Endothelial cell of umbilical vein (primary cell): ENCODE results near the gene CLASRP. TPM values are rescaled to one million over a fixed set of nuclear protein-coding genes. Genes with fewer than 3 reads are reported as not detected.

Experiments
- BruUV-seq: library from RNA; stranded (reverse); fragments of 400-500 nt; replicated peaks from 2 replicates; lab custom pipeline; 2021; lab: Mats Ljungman, UMichigan
- CTCF ChIA-PET: fragments of 300-600, 350-600 bp; sonication (Branson Sonifier 250); formaldehyde crosslinking; loops from one replicate; lab custom pipeline; 2021; ENCODE audit warnings: antibody characterized with exemption, inconsistent platforms; lab: Charles Lee
- POLR2A ChIA-PET: fragments of 300-600, 350-600 bp; sonication (Branson Sonifier 250); formaldehyde crosslinking; loops from one replicate; lab custom pipeline; 2021; ENCODE audit warnings: antibody characterized with exemption, inconsistent platforms; lab: Charles Lee
- DNase-seq: peaks from one replicate; pipeline ENCODE4 v3.0.0-alpha.2; 2011; ENCODE audit warnings: low read depth, low spot score
- FAIRE-seq: peaks from 2 replicates; lab custom pipeline; 2011; peaks lifted over from hg19 to GRCh38; lab: Jason Lieb, UNC
- H2AFZ ChIP-seq: 2 replicates; pipeline ENCODE4 v1.6.0; 2012; ENCODE audit warnings: low read depth, low read length, control low read depth, inconsistent platforms
- H3K27ac ChIP-seq: 2 replicates; pipeline ENCODE4 v1.5.1; 2011; ENCODE audit warnings: low read depth, mild to moderate bottlenecking, control low read depth, low read length, moderate library complexity; ENCODE audit not compliant: insufficient read depth
- H3K27me3 ChIP-seq, 2 experiments: 2 replicates each; pipeline versions ENCODE4 v1.6.0 to v1.6.1; 2011; ENCODE audit warnings: low read length in 2 of 2, mixed read lengths in 1 of 2; ENCODE audit not compliant: control insufficient read depth in 2 of 2, insufficient read depth in 2 of 2
- H3K36me3 ChIP-seq, 2 experiments: 2 replicates in 1 of 2; 3 replicates in 1 of 2; pipeline ENCODE4 v1.5.1; 2011; ENCODE audit warnings: low read length in 2 of 2, mild to moderate bottlenecking in 1 of 2, moderate library complexity in 1 of 2; ENCODE audit not compliant: control insufficient read depth in 2 of 2, insufficient read depth in 2 of 2; ENCODE audit errors: extremely low read depth in 1 of 2
- H3K4me1 ChIP-seq: 3 replicates; pipeline ENCODE4 v1.5.1; 2011; ENCODE audit warnings: mild to moderate bottlenecking, low read length; ENCODE audit not compliant: control insufficient read depth, insufficient read depth; ENCODE audit errors: extremely low read depth
- H3K4me2 ChIP-seq: 2 replicates; pipeline ENCODE4 v1.6.1; 2011; ENCODE audit warnings: low read length, control low read depth, mixed read lengths; ENCODE audit not compliant: insufficient read depth
- H3K4me3 ChIP-seq, 3 experiments: fragments of 200-600 bp in 1 of 3; sonication (generic), shearing (Covaris generic) in 1 of 3; replicated peaks in 1 of 3; 2 replicates each; pipeline ENCODE4 v1.5.1; 2011 to 2016; ENCODE audit warnings: control low read depth in 3 of 3, low read length in 3 of 3, mild to moderate bottlenecking in 2 of 3, inconsistent platforms in 1 of 3, low read depth in 1 of 3, moderate library complexity in 1 of 3; ENCODE audit not compliant: insufficient read depth in 1 of 3
- H3K79me2 ChIP-seq: 2 replicates; pipeline ENCODE4 v1.6.0; 2012; ENCODE audit warnings: low read length, inconsistent platforms; ENCODE audit not compliant: control insufficient read depth, insufficient read depth
- H3K9ac ChIP-seq: replicated peaks from 2 replicates; pipeline ENCODE3; 2011; ENCODE audit warnings: low read length, control low read depth; ENCODE audit not compliant: insufficient read depth; ENCODE audit errors: extremely low read depth
- H3K9me1 ChIP-seq: replicated peaks from 3 replicates; pipeline ENCODE4 v1.6.0; 2011; ENCODE audit warnings: mild to moderate bottlenecking, low read length; ENCODE audit not compliant: control insufficient read depth, insufficient read depth; ENCODE audit errors: extremely low read depth
- H3K9me3 ChIP-seq: replicated peaks from 2 replicates; pipeline ENCODE4 v1.5.1; 2012; ENCODE audit warnings: low read length, inconsistent platforms; ENCODE audit not compliant: control insufficient read depth, insufficient read depth
- H4K20me1 ChIP-seq: replicated peaks from 2 replicates; pipeline ENCODE3; 2011; ENCODE audit warnings: mild to moderate bottlenecking, low read length; ENCODE audit not compliant: control insufficient read depth, insufficient read depth; ENCODE audit errors: extremely low read depth
- EZH2 ChIP-seq: IDR thresholded peaks from 2 replicates; pipeline ENCODE4 v1.6.1; 2012; ENCODE audit warnings: borderline replicate concordance, low read depth, mild to moderate bottlenecking, moderate library complexity, low read length, inconsistent platforms; ENCODE audit not compliant: severe bottlenecking
- FOS ChIP-seq: IDR thresholded peaks from 2 replicates; pipeline ENCODE4 v1.6.1; 2011; ENCODE audit warnings: mild to moderate bottlenecking, low read length, moderate library complexity, borderline replicate concordance; ENCODE audit not compliant: insufficient read depth
- GATA2 ChIP-seq: IDR thresholded peaks from 2 replicates; pipeline ENCODE4 v1.7.0; 2011; ENCODE audit warnings: low read depth, mild to moderate bottlenecking, moderate library complexity, mixed read lengths, low read length; ENCODE audit not compliant: insufficient read length, insufficient read depth
- JUN ChIP-seq: IDR thresholded peaks from 2 replicates; pipeline ENCODE4 v1.6.1; 2011; ENCODE audit warnings: borderline replicate concordance, low read depth; ENCODE audit not compliant: insufficient read length, insufficient read depth
- MYC ChIP-seq: IDR thresholded peaks from one replicate; pipeline ENCODE4 v1.6.1; 2011; ENCODE audit warnings: mild to moderate bottlenecking, low read depth, low read length
- POLR2A ChIP-seq: IDR thresholded peaks from 2 replicates; pipeline ENCODE4 v1.6.1; 2012; ENCODE audit warnings: low read depth, mild to moderate bottlenecking, control low read depth, low read length
- POLR2AphosphoS5 ChIP-seq: IDR thresholded peaks from 2 replicates; pipeline ENCODE4 v1.6.1; 2012; ENCODE audit warnings: low read depth, mild to moderate bottlenecking, control low read depth, low read length, moderate library complexity; ENCODE audit not compliant: insufficient read depth
- dilution Hi-C: fragments of 300-500 bp; cut with MboI; formaldehyde crosslinking; loops from one replicate; pipeline ENCODE4 v1.15.0; 2019; ENCODE audit warnings: low sequenced_read_pairs; ENCODE audit not compliant: extremely low pct_ligation_motif_present
- intact Hi-C: fragments of 100-400 bp; cut with micrococcal nuclease; formaldehyde crosslinking; loops from one replicate; pipeline ENCODE4 v1.10.0; 2022
- polyA plus RNA-seq, 4 experiments: library from polyadenylated mRNA; depleted of rRNA in 3 of 4; stranded (reverse) in 3 of 4; unstranded in 1 of 4; fragments of >200 nt; gene quantifications; 2 replicates each; pipeline versions ENCODE4 v1.2.1 to v1.2.3, GENCODE V29; 2011 to 2012; ENCODE audit warnings: missing spikeins in 1 of 4
- total RNA-seq: library from RNA; stranded (reverse); gene quantifications from 2 replicates; pipeline ENCODE4 v1.2.3, GENCODE V29; 2021
- TF ChIP-seq, protein P1 (sequence below), 2 donors: IDR thresholded peaks; 1 replicate in 1 of 2; 2 replicates in 1 of 2; pipeline ENCODE4 v1.5.1; 2011; ENCODE audit warnings: low read length in 2 of 2, mild to moderate bottlenecking in 2 of 2, moderate library complexity in 2 of 2, control low read depth in 1 of 2, inconsistent platforms in 1 of 2, low read depth in 1 of 2; ENCODE audit not compliant: insufficient read depth in 1 of 2; ENCODE audit errors: extremely low read depth in 1 of 2
- TF ChIP-seq, protein P2 (sequence below): IDR thresholded peaks from 2 replicates; pipeline ENCODE4 v1.6.1; 2011; ENCODE audit not compliant: insufficient read depth, insufficient read length

Gene CLASRP
- total and polyA plus RNA-seq, 2 donors (not counting 3 experiments of a cell fraction or from before 2014, with no cell fraction given): 40.7 to 70.7 TPM

DNA sequence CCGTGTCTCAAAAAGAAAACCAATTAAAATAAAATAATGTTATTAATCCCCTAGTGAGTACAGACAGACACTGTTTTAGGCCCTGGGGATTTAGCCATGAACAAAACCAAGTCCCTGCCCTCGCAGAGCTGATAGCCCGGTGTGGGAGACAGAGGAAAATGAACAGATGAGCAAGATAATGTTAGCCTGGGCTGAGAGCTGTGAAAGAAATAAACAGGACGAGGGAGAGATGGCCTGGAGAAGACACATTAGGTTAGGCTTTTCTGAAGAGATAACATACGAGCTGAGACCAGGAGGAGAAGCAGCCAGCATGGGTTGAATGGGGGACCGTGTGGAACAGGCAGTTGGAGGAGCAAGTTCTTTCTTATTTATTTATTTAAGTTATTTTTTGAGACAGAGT lies 28.5 kb upstream of the CLASRP start:
- no peaks in the 10 kb centered on the region for H3K4me1 ChIP-seq
- CTCF ChIA-PET: no interaction called here

More for the DNA sequence above, 28.5 kb upstream of the CLASRP start:
- Histone ChIP-seq H3K4me3 (no peak overlapping the region), H3K36me3 (peaks cover 0 to 10% of the 10 kb centered on the region in 2 experiments), H3K4me2 (no peak overlapping the region), H3K9ac (no peak overlapping the region), H4K20me1 (no peaks in the 10 kb centered on the region), H3K27ac (no peak overlapping the region), H3K9me3 (no peaks in the 10 kb centered on the region), H3K79me2 (no peaks in the 10 kb centered on the region), H2AFZ (no peak overlapping the region), H3K27me3 (no peaks in the 10 kb centered on the region), H3K9me1 (no peaks in the 10 kb centered on the region)
- FAIRE-seq (no peak), DNase-seq (no peak)
- no TSS peak for BruUV-seq
- POLR2A ChIA-PET: no interaction called here
- dilution Hi-C loops (no loop called here), intact Hi-C loops (no loop called here)
- TF ChIP-seq EZH2 (no peak), FOS (no peak), JUN (no peak), POLR2A (no peak), POLR2AphosphoS5 (no peak), GATA2 (no peak), MYC (no peak)
- TF ChIP-seq, protein P1, sequence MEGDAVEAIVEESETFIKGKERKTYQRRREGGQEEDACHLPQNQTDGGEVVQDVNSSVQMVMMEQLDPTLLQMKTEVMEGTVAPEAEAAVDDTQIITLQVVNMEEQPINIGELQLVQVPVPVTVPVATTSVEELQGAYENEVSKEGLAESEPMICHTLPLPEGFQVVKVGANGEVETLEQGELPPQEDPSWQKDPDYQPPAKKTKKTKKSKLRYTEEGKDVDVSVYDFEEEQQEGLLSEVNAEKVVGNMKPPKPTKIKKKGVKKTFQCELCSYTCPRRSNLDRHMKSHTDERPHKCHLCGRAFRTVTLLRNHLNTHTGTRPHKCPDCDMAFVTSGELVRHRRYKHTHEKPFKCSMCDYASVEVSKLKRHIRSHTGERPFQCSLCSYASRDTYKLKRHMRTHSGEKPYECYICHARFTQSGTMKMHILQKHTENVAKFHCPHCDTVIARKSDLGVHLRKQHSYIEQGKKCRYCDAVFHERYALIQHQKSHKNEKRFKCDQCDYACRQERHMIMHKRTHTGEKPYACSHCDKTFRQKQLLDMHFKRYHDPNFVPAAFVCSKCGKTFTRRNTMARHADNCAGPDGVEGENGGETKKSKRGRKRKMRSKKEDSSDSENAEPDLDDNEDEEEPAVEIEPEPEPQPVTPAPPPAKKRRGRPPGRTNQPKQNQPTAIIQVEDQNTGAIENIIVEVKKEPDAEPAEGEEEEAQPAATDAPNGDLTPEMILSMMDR (IDR thresholded peaks at IDR 0.05; ENCODE audit: extremely low read depth in 1 of 2, insufficient read depth in 1 of 2, low read depth in 1 of 2, low read length in 2 of 2): no peak
- TF ChIP-seq, protein P2, sequence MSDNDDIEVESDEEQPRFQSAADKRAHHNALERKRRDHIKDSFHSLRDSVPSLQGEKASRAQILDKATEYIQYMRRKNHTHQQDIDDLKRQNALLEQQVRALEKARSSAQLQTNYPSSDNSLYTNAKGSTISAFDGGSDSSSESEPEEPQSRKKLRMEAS: no peak
